Measurements from ENCODE around the gene RTL10. TPM values are rescaled to one million over a fixed set of nuclear protein-coding genes. Genes with fewer than 3 reads are reported as not detected.
A peak's percentile ranks its signal among the peaks of the same experiment; 100 is the strongest.

RTL10 gene
- total RNA-seq, 1 donor from 2014 or later = 21.4 TPM

GRCh38 chr22:19875531-19876313 is 21.0 kb upstream of the RTL10 start:
- no peaks in the 10 kb centered on the region for H3K36me3 ChIP-seq
- TF ChIP-seq, protein P1, sequence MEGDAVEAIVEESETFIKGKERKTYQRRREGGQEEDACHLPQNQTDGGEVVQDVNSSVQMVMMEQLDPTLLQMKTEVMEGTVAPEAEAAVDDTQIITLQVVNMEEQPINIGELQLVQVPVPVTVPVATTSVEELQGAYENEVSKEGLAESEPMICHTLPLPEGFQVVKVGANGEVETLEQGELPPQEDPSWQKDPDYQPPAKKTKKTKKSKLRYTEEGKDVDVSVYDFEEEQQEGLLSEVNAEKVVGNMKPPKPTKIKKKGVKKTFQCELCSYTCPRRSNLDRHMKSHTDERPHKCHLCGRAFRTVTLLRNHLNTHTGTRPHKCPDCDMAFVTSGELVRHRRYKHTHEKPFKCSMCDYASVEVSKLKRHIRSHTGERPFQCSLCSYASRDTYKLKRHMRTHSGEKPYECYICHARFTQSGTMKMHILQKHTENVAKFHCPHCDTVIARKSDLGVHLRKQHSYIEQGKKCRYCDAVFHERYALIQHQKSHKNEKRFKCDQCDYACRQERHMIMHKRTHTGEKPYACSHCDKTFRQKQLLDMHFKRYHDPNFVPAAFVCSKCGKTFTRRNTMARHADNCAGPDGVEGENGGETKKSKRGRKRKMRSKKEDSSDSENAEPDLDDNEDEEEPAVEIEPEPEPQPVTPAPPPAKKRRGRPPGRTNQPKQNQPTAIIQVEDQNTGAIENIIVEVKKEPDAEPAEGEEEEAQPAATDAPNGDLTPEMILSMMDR (IDR thresholded peaks at IDR 0.05) = no peak
- TF ChIP-seq POLR2AphosphoS5 (IDR thresholded peaks at IDR 0.05; ENCODE audit: insufficient read depth in 1 of 2, low read depth in 1 of 2) (no peak), POLR2A (IDR thresholded peaks at IDR 0.05) (no peak)
- no peak overlapping the region for H3K27ac ChIP-seq
- no peak overlapping the region for H3K4me3 ChIP-seq
- H3K27me3 ChIP-seq = no peaks in the 10 kb centered on the region
- intact Hi-C loops (cut with DNase I) = no loop called here
- no peaks in the 10 kb centered on the region for H3K9me3 ChIP-seq
- no peak for DNase-seq (ENCODE audit: extremely low spot score in 2 of 2)
- peaks cover 56% of the 10 kb centered on the region for H3K4me1 ChIP-seq

GRCh38 chr22:19875061-19875530 is 20.4 kb upstream of the RTL10 start:
- TF ChIP-seq, protein P1 (IDR thresholded peaks at IDR 0.05) = no peak
- TF ChIP-seq POLR2A (IDR thresholded peaks at IDR 0.05) (no peak), POLR2AphosphoS5 (IDR thresholded peaks at IDR 0.05; ENCODE audit: insufficient read depth in 1 of 2, low read depth in 1 of 2) (no peak)
- Histone ChIP-seq H3K9me3 (no peaks in the 10 kb centered on the region), H3K4me1 (peaks cover 49% of the 10 kb centered on the region), H3K27me3 (no peaks in the 10 kb centered on the region), H3K36me3 (no peaks in the 10 kb centered on the region), H3K4me3 (no peak overlapping the region), H3K27ac (no peak overlapping the region)
- intact Hi-C loops (cut with DNase I) = no loop called here
- no peak for DNase-seq (ENCODE audit: extremely low spot score in 2 of 2)

GRCh38 chr22:19874307-19875060 is 19.8 kb upstream of the RTL10 start:
- intact Hi-C loops (cut with DNase I) = no loop called here
- no peaks in the 10 kb centered on the region for H3K27me3 ChIP-seq
- H3K4me3 ChIP-seq = no peak overlapping the region
- no peaks in the 10 kb centered on the region for H3K36me3 ChIP-seq
- no peak for DNase-seq (ENCODE audit: extremely low spot score in 2 of 2)
- TF ChIP-seq, protein P1 (IDR thresholded peaks at IDR 0.05) = no peak
- TF ChIP-seq POLR2AphosphoS5 (IDR thresholded peaks at IDR 0.05; ENCODE audit: insufficient read depth in 1 of 2, low read depth in 1 of 2) (peak in 1 of 2 donors; percentile 8), POLR2A (IDR thresholded peaks at IDR 0.05) (no peak)
- H3K9me3 ChIP-seq = no peaks in the 10 kb centered on the region
- peaks cover 45% of the 10 kb centered on the region for H3K4me1 ChIP-seq
- H3K27ac ChIP-seq = no peak overlapping the region

GRCh38 chr22:19873960-19874306 is 19.3 kb upstream of the RTL10 start:
- no peak for DNase-seq (ENCODE audit: extremely low spot score in 2 of 2)
- Histone ChIP-seq H3K27me3 (no peaks in the 10 kb centered on the region), H3K27ac (no peak overlapping the region), H3K36me3 (no peaks in the 10 kb centered on the region), H3K9me3 (no peaks in the 10 kb centered on the region), H3K4me1 (peaks cover 45% of the 10 kb centered on the region), H3K4me3 (no peak overlapping the region)
- intact Hi-C loops (cut with DNase I) = no loop called here
- TF ChIP-seq, protein P1 (IDR thresholded peaks at IDR 0.05) = no peak
- TF ChIP-seq POLR2A (IDR thresholded peaks at IDR 0.05) (no peak), POLR2AphosphoS5 (IDR thresholded peaks at IDR 0.05; ENCODE audit: insufficient read depth in 1 of 2, low read depth in 1 of 2) (no peak)
